ENCODE results near the gene CSMD2. TPM values are rescaled to one million over a fixed set of nuclear protein-coding genes. Genes with fewer than 3 reads are reported as not detected.

Gene CSMD2
- total RNA-seq, 6 experiments from 2014 or later, result under 0.01 to 0.19 (median 0.09) TPM; not detected in 1

DNA sequence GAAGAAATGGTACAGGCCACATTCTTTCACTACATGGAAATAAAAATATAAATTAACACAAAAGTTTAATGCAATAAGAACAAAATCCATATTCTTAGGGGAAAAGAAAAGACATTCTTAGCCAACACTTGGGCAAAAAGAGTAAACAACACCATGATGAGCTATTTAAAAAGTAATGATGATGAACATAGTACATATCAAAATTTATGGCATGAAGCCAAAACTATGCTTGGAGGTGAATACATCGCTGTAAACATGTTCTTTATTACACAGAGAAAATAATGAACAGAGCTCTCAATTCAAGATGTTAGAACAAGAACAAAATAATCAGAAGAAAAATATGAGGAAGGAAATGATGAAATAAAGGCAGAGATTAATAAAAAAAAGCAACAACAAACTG lies 534.3 kb downstream of the CSMD2 start:
- intact Hi-C loops (cut with DNase I), result no loop called here
- Histone ChIP-seq H3K4me3 (no peak overlapping the region), H3K9me3 (peaks cover 0 to 2% (median 0%) of the 10 kb centered on the region in 4 donors), H3K27me3 (no peaks in the 10 kb centered on the region), H3K4me1 (no peaks in the 10 kb centered on the region), H3K36me3 (no peaks in the 10 kb centered on the region), H3K27ac (no peak overlapping the region)
- no peak for DNase-seq
- no peak for ATAC-seq
- 57% methylated on average over 1 of the region's 1 CpG for WGBS (ENCODE audit: insufficient coverage, low coverage, low lambda C conversion rate, missing lambda C conversion rate)
- TF ChIP-seq, protein P1, sequence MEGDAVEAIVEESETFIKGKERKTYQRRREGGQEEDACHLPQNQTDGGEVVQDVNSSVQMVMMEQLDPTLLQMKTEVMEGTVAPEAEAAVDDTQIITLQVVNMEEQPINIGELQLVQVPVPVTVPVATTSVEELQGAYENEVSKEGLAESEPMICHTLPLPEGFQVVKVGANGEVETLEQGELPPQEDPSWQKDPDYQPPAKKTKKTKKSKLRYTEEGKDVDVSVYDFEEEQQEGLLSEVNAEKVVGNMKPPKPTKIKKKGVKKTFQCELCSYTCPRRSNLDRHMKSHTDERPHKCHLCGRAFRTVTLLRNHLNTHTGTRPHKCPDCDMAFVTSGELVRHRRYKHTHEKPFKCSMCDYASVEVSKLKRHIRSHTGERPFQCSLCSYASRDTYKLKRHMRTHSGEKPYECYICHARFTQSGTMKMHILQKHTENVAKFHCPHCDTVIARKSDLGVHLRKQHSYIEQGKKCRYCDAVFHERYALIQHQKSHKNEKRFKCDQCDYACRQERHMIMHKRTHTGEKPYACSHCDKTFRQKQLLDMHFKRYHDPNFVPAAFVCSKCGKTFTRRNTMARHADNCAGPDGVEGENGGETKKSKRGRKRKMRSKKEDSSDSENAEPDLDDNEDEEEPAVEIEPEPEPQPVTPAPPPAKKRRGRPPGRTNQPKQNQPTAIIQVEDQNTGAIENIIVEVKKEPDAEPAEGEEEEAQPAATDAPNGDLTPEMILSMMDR (IDR thresholded peaks at IDR 0.05), result no peak
- no peak for TF ChIP-seq POLR2A (IDR thresholded peaks at IDR 0.05)

DNA sequence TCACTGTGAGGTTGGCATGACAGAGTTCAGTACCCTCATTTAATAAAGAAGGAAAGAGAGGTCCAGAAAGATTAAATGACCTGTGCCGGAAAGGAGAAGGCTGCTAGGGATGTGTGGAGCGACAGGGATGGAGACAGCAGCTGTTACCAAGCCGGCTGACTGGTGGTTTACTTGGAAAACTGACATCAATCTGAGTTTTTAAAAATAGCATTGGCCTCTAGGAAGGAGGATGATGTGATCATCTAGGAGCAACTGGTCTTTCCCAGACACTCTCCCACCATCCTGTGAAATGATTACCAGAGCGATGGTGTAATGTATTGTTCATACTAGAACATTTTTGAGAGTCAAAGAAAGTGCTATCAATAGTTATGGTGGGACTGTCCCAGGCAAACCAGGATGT lies 538.2 kb downstream of the CSMD2 start:
- H3K4me3 ChIP-seq, result no peak overlapping the region
- TF ChIP-seq, protein P1 (IDR thresholded peaks at IDR 0.05), result no peak
- no peak for TF ChIP-seq POLR2A (IDR thresholded peaks at IDR 0.05)
- ATAC-seq (no peak), DNase-seq (no peak)
- H3K27ac ChIP-seq, result no peak overlapping the region
- H3K9me3 ChIP-seq, result peaks cover 0 to 2% (median 0%) of the 10 kb centered on the region in 4 donors
- WGBS (ENCODE audit: insufficient coverage, low coverage, low lambda C conversion rate, missing lambda C conversion rate), result 72% methylated on average over 4 of the region's 4 CpGs
- no peaks in the 10 kb centered on the region for H3K27me3 ChIP-seq
- H3K4me1 ChIP-seq, result no peaks in the 10 kb centered on the region
- intact Hi-C loops (cut with DNase I), result no loop called here
- H3K36me3 ChIP-seq, result no peaks in the 10 kb centered on the region

DNA sequence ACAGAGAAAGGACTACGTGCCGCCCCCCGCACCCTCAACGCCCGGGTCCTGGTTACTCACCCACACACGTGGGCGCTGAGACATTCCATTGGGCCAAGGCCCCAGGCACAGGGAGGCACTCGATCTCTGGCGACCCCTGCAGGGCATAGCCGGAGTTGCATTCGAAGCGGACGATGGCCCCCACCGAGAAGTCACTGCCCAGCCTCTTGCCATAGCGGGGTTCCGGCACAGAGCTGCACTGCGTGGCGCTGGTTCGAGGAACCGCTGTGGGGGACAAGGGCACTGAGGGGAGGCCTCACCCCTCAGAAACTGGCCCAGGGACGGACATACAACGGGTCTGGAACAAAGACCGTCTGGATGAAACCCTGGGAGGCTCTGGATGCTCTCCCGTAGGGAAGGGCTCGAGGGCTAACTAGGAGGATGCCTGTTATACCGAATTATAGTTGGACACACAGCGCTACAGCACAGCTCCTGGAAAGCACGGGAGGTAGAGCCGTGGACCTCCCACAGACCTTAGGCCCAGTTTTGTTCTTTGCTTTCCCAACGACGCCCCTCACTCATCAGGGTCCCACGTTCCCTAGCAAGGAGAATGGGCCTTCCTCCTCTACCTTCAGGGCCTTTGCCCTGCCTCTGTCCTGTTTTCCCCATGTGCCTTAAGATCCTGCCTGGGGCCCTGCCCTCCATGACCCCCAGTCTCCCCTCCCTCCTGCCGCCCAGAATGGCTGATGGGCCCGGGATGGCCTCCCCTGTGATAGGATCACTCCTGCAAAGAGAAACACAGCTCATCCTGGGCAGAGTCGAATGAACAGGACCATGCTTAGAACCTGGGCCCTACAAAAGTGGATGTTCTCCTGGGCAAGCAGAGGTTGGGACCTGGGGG lies 539.8 kb downstream of the CSMD2 start:
- TF ChIP-seq, protein P1 (IDR thresholded peaks at IDR 0.05), result peak in 1 of 4 donors; percentile 18
- no peak for TF ChIP-seq POLR2A (IDR thresholded peaks at IDR 0.05)
- 91% methylated on average over 10 of the region's 35 CpGs for WGBS (ENCODE audit: insufficient coverage, low coverage, low lambda C conversion rate, missing lambda C conversion rate)
- DNase-seq (no peak), ATAC-seq (no peak)
- Histone ChIP-seq H3K27me3 (no peaks in the 10 kb centered on the region), H3K36me3 (no peaks in the 10 kb centered on the region), H3K4me3 (no peak overlapping the region), H3K27ac (no peak overlapping the region), H3K4me1 (no peaks in the 10 kb centered on the region), H3K9me3 (peaks cover 0 to 2% (median 0%) of the 10 kb centered on the region in 4 donors)
- intact Hi-C loops (cut with DNase I), result no loop called here

DNA sequence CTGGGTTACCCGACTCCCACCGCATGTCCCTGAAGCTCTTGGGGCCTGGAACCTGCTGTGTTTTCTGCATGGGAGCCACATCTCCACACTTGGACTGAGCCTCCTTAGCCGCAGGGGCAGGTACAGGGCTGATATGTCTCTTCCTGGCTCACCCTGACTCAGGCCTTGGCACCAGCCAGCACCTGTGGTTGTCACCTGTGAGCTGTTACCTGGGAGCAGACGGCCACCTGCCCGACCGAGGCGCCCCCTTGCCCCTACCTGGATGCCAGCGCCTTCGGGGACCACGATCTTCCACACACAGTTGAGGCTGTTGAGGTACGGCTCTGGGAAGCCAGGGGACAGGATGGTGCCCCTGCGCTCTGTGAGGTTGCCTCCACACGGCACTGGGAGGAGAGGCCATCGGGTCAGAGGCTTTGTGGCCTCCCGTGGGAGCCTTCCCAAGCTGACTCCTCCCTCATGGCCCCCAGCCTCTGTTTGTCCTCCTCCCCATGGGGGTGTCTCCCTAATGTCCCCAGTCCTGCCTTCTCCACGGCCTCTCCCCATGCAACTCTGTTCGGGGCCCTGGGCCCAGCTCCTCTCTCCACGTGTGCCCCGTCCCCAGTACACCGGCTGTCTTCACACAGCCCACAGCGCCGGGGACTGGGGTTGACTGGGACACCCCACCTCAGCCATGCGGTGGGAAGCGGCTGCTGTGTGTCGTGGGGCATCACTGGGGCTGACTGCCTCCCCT lies 540.6 kb downstream of the CSMD2 start:
- H3K27ac ChIP-seq, result no peak overlapping the region
- intact Hi-C loops (cut with DNase I), result no loop called here
- TF ChIP-seq, protein P1 (IDR thresholded peaks at IDR 0.05), result no peak
- no peak for TF ChIP-seq POLR2A (IDR thresholded peaks at IDR 0.05)
- ATAC-seq, result peak in 1 of 4 donors; percentile 8
- H3K9me3 ChIP-seq, result no peaks in the 10 kb centered on the region
- 83% methylated on average over 5 of the region's 25 CpGs for WGBS (ENCODE audit: insufficient coverage, low coverage, low lambda C conversion rate, missing lambda C conversion rate)
- H3K36me3 ChIP-seq, result no peaks in the 10 kb centered on the region
- H3K4me3 ChIP-seq, result no peak overlapping the region
- no peak for DNase-seq
- H3K27me3 ChIP-seq, result no peaks in the 10 kb centered on the region
- no peaks in the 10 kb centered on the region for H3K4me1 ChIP-seq
